Measurements from ENCODE around the gene PRR30.

- TF ChIP-seq, protein P1, sequence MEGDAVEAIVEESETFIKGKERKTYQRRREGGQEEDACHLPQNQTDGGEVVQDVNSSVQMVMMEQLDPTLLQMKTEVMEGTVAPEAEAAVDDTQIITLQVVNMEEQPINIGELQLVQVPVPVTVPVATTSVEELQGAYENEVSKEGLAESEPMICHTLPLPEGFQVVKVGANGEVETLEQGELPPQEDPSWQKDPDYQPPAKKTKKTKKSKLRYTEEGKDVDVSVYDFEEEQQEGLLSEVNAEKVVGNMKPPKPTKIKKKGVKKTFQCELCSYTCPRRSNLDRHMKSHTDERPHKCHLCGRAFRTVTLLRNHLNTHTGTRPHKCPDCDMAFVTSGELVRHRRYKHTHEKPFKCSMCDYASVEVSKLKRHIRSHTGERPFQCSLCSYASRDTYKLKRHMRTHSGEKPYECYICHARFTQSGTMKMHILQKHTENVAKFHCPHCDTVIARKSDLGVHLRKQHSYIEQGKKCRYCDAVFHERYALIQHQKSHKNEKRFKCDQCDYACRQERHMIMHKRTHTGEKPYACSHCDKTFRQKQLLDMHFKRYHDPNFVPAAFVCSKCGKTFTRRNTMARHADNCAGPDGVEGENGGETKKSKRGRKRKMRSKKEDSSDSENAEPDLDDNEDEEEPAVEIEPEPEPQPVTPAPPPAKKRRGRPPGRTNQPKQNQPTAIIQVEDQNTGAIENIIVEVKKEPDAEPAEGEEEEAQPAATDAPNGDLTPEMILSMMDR (IDR thresholded peaks at IDR 0.05): no peak
- no peak for TF ChIP-seq POLR2A (IDR thresholded peaks at IDR 0.05)
Measured at GRCh38 chr2:27122791-27123190, 16.4 kb downstream of the PRR30 start.
